Spleen (tissue), 11 donors: ENCODE data around the gene S100Z. TPM values are rescaled to one million over a fixed set of nuclear protein-coding genes. Genes with fewer than 3 reads are reported as not detected.
"Not testable (repeated sequence)": the region's sequence is repeated elsewhere in the genome, so short reads cannot be mapped to it uniquely, and the experiment has no call there.

ENCODE experiments used
- DNase-seq: peaks from one replicate; pipeline ENCODE4 v3.0.0-alpha.2; 2020
- H3K27ac ChIP-seq, 8 donors: fragments of 200-600 bp; sonication (generic) in 7 of 8; 1 replicate in 4 of 8; 2 replicates in 4 of 8; pipeline versions ENCODE4 v1.5.0 to v1.8.0; 2016 to 2021; ENCODE audit warnings: inconsistent platforms in 4 of 8, mild to moderate bottlenecking in 4 of 8, moderate library complexity in 1 of 8
- H3K27me3 ChIP-seq, 7 donors: fragments of 200-600 bp; sonication (generic) in 6 of 7; replicated peaks in 1 of 7; 1 replicate in 4 of 7; 2 replicates in 3 of 7; pipeline versions ENCODE4 v1.5.0 to v1.8.0; 2016 to 2021; ENCODE audit warnings: inconsistent platforms in 3 of 7, mild to moderate bottlenecking in 1 of 7
- H3K36me3 ChIP-seq, 6 donors: fragments of 200-600 bp; sonication (generic) in 5 of 6; 1 replicate in 4 of 6; 2 replicates in 2 of 6; pipeline versions ENCODE4 v1.5.0 to v1.8.0; 2016 to 2021; ENCODE audit warnings: inconsistent platforms in 2 of 6
- H3K4me1 ChIP-seq, 6 donors: fragments of 200-600 bp; sonication (generic) in 5 of 6; 1 replicate in 3 of 6; 2 replicates in 3 of 6; pipeline versions ENCODE4 v1.5.0 to v1.8.0; 2016 to 2021; ENCODE audit warnings: inconsistent platforms in 3 of 6
- H3K4me3 ChIP-seq, 8 donors: fragments of 200-600 bp; sonication (generic) in 7 of 8; 1 replicate in 4 of 8; 2 replicates in 4 of 8; pipeline versions ENCODE4 v1.5.0 to v1.8.0; 2016 to 2021; ENCODE audit warnings: inconsistent platforms in 4 of 8, mild to moderate bottlenecking in 4 of 8, moderate library complexity in 2 of 8
- H3K9me3 ChIP-seq, 8 donors: fragments of 200-600 bp; sonication (generic) in 7 of 8; 1 replicate in 4 of 8; 2 replicates in 4 of 8; pipeline versions ENCODE4 v1.5.0 to v1.8.0; 2016 to 2021; ENCODE audit warnings: inconsistent platforms in 4 of 8
- CTCF ChIP-seq, 11 experiments: fragments of 200-600 bp in 7 of 11; fragments of 450-650 bp in 4 of 11; sonication (generic) in 4 of 11; IDR thresholded peaks in 8 of 11; conservative IDR thresholded peaks in 3 of 11; 1 replicate in 7 of 11; 2 replicates in 4 of 11; pipeline versions ENCODE4 v1.4.0 to v1.8.0; 2016 to 2021; ENCODE audit warnings: antibody characterized with exemption in 11 of 11, inconsistent platforms in 4 of 11, mild to moderate bottlenecking in 1 of 11
- POLR2A ChIP-seq, 3 donors: fragments of 450-650 bp; IDR thresholded peaks; one replicate each; pipeline ENCODE4 v1.5.1; 2017; ENCODE audit warnings: antibody characterized with exemption in 3 of 3, mild to moderate bottlenecking in 1 of 3
- POLR2AphosphoS5 ChIP-seq, 3 donors: sonication (generic); formaldehyde crosslinking; IDR thresholded peaks; one replicate each; pipeline ENCODE4 v1.5.1; 2017; ENCODE audit warnings: antibody characterized with exemption in 3 of 3
- WGBS, 5 donors: extraction: QIAGEN DNeasy Blood & Tissue Kit in 3 of 5; methylation state at CpG; one replicate each; pipeline versions ENCODE4 v1.1.5 to v1.1.7; 2013 to 2018; 5-methylcytosine and 5-hydroxymethylcytosine counted together
- intact Hi-C: fragments of 100-400 bp; cut with DNase I; formaldehyde crosslinking; loops from one replicate; pipeline ENCODE4 v1.15.0; 2023; ENCODE audit warnings: low total_unique reads
- polyA plus RNA-seq, 3 donors: library from polyadenylated mRNA; stranded (reverse); fragments of 200-250 nt; gene quantifications; one replicate each; pipeline ENCODE4 v1.2.1, GENCODE V29; 2013
- total RNA-seq, 7 donors: library from RNA; depleted of rRNA in 3 of 7; stranded (reverse); fragments of >200 nt in 3 of 7; fragmentation: NEBNext Ultra II Directional in 4 of 7; extraction: Animal tissue kit (Norgen Biotek cat#: 25700) in 4 of 7; gene quantifications; one replicate each; pipeline versions ENCODE4 v1.1.0 to v1.2.1, GENCODE V29; 2016 to 2021
- donor health status: healthy with polysubstance abuse.
- donor health status: DM: no; HTN: no; CAD: no; lungs with moderate emphysema.
- donor health status: DM: no; HTN: no; CAD: no.
- donor health status: Bipolar disorder and iron deficiency.
- donor health status: healthy.
- donor health status: DM: no; HTN: no; CAD: no.
- donor health status: DM: yes; HTN: yes; CAD: no.

The S100Z gene
- total and polyA plus RNA-seq, 10 donors: 2.2 to 21.7 (median 8.1) TPM

GRCh38 chr5:76942581-76942980, 92.8 kb downstream of the S100Z start:
- no peaks in the 10 kb centered on the region for H3K9me3 ChIP-seq
- H3K27me3 ChIP-seq: no peaks in the 10 kb centered on the region
- H3K4me1 ChIP-seq: peaks cover 0 to 25% (median 14%) of the 10 kb centered on the region in 6 donors
- TF ChIP-seq CTCF (IDR thresholded peaks at IDR 0.05 in 8 of 11, conservative IDR thresholded peaks at IDR 0.05 in 3 of 11): no peak
- TF ChIP-seq POLR2A (IDR thresholded peaks at IDR 0.05): no peak
- no peak for TF ChIP-seq POLR2AphosphoS5 (IDR thresholded peaks at IDR 0.05)
- no peak overlapping the region for H3K27ac ChIP-seq
- 78 to 92% (median 89%) methylated on average over 1 of the region's 1 CpG for WGBS, 5 donors
- no peaks in the 10 kb centered on the region for H3K36me3 ChIP-seq
- intact Hi-C loops: no loop called here
- no peak overlapping the region for H3K4me3 ChIP-seq
- DNase-seq: no peak

GRCh38 chr5:76943006-76943405, 93.2 kb downstream of the S100Z start:
- 78 to 92% (median 89%) methylated on average over 3 of the region's 3 CpGs for WGBS, 5 donors
- DNase-seq: no peak
- Histone ChIP-seq H3K4me1 (peaks cover 0 to 25% (median 14%) of the 10 kb centered on the region in 6 donors), H3K27ac (no peak overlapping the region), H3K9me3 (no peaks in the 10 kb centered on the region), H3K36me3 (no peaks in the 10 kb centered on the region), H3K27me3 (no peaks in the 10 kb centered on the region), H3K4me3 (no peak overlapping the region)
- TF ChIP-seq POLR2AphosphoS5 (IDR thresholded peaks at IDR 0.05): no peak
- TF ChIP-seq CTCF (IDR thresholded peaks at IDR 0.05 in 8 of 11, conservative IDR thresholded peaks at IDR 0.05 in 3 of 11): no peak
- no peak for TF ChIP-seq POLR2A (IDR thresholded peaks at IDR 0.05)
- intact Hi-C loops: no loop called here

- intact Hi-C loops: no loop called here
- Histone ChIP-seq H3K9me3 (no peaks in the 10 kb centered on the region), H3K27ac (peak overlapping the region in 5 of 8 donors; percentile 12 to 60 (median 55)), H3K4me3 (no peak overlapping the region), H3K4me1 (peaks cover 0 to 25% (median 14%) of the 10 kb centered on the region in 6 donors), H3K27me3 (no peaks in the 10 kb centered on the region), H3K36me3 (no peaks in the 10 kb centered on the region)
- no peak for DNase-seq
- 51 to 63% (median 54%) methylated on average over 5 of the region's 5 CpGs for WGBS, 5 donors
- TF ChIP-seq POLR2A (IDR thresholded peaks at IDR 0.05) (no peak), POLR2AphosphoS5 (IDR thresholded peaks at IDR 0.05) (no peak), CTCF (IDR thresholded peaks at IDR 0.05 in 8 of 11, conservative IDR thresholded peaks at IDR 0.05 in 3 of 11) (no peak)
Observed at GRCh38 chr5:76944638-76945037, 94.8 kb downstream of the S100Z start.

- H3K27me3 ChIP-seq, intact Hi-C loops, H3K4me3 ChIP-seq, DNase-seq, H3K36me3 ChIP-seq, H3K9me3 ChIP-seq: not testable (repeated sequence)
- 28 to 47% (median 42%) methylated on average over 7 to 9 of the region's 9 CpGs for WGBS, 5 donors
- H3K27ac ChIP-seq: peak overlapping the region in 6 of 8 donors; percentile 3 to 60 (median 55)
- peaks cover 0 to 25% (median 14%) of the 10 kb centered on the region in 6 donors for H3K4me1 ChIP-seq
- peak in 1 of 3 donors; percentile 21 for TF ChIP-seq POLR2AphosphoS5 (IDR thresholded peaks at IDR 0.05)
Observed at GRCh38 chr5:76945238-76945637, 95.4 kb downstream of the S100Z start.

GRCh38 chr5:76946090-76946489, 96.3 kb downstream of the S100Z start:
- intact Hi-C loops: no loop called here
- WGBS, 5 donors: 64 to 85% (median 73%) methylated on average over 2 of the region's 2 CpGs
- DNase-seq: no peak
- no peak overlapping the region for H3K4me3 ChIP-seq
- no peaks in the 10 kb centered on the region for H3K9me3 ChIP-seq
- no peaks in the 10 kb centered on the region for H3K36me3 ChIP-seq
- H3K27ac ChIP-seq: peak overlapping the region in 5 of 8 donors; percentile 36 to 60 (median 55)
- peaks cover 0 to 25% (median 14%) of the 10 kb centered on the region in 6 donors for H3K4me1 ChIP-seq
- no peaks in the 10 kb centered on the region for H3K27me3 ChIP-seq
- no peak for TF ChIP-seq CTCF (IDR thresholded peaks at IDR 0.05 in 8 of 11, conservative IDR thresholded peaks at IDR 0.05 in 3 of 11)
- no peak for TF ChIP-seq POLR2AphosphoS5 (IDR thresholded peaks at IDR 0.05)
- TF ChIP-seq POLR2A (IDR thresholded peaks at IDR 0.05): no peak
